Measurements from ENCODE around the gene APP.

The APP gene

DNA sequence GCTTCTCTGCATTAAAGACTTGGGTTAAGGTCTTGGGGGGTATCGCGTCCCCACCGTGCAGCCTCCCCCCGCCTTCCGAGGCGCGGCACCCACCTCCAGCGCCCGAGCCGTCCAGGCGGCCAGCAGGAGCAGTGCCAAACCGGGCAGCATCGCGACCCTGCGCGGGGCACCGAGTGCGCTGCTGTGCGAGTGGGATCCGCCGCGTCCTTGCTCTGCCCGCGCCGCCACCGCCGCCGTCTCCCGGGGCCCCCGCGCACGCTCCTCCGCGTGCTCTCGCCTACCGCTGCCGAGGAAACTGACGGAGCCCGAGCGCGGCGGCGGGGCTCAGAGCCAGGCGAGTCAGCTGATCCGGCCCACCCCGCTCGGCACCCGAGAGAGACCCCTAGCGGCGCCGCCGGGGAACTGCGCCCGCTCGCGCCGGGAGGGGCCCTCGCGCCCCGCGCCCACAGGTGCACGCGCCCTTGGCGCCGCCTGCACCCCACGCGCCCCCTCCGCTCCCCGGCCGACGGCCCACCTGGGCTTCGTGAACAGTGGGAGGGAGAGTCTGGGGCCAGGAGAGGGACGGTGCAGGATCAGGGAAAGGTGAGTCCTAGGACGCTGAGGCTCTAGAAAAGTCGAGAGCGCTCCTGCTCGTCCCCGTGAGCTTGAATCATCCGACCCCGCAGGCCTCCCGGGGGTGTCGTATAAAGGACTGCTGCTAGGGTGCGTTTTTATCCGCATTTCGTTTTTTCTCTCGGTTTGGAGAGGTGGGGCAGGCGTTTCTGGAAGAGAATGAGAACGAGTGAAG is at the start of gene APP:
TSS of gene APP (minus strand) at position 300 of the 787 bp plus-strand sequence. CDS start at position 150, 150 bp downstream.
- peak; percentile 78 for DNase-seq

DNA sequence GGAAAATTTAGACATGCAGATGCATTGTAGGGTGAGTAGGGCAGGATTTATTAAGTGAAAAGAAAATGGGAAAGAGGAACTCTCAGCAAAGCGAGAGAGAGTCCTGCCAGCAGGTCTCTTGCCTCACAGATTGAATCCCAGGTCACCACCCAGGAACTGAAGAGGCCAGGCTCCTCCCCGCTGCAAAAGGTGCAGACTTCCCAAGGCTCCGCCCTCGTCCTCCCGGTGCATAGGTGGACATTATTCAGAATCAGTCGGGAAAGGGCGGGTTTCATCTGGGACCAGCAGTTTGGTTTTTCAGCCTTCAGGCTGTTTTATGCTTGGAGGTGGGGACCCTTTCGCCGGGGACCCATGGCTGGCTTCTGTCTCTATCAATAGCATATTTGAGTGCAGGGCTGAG is 41.6 kb upstream of the APP start:
- DNase-seq: no peak

DNA sequence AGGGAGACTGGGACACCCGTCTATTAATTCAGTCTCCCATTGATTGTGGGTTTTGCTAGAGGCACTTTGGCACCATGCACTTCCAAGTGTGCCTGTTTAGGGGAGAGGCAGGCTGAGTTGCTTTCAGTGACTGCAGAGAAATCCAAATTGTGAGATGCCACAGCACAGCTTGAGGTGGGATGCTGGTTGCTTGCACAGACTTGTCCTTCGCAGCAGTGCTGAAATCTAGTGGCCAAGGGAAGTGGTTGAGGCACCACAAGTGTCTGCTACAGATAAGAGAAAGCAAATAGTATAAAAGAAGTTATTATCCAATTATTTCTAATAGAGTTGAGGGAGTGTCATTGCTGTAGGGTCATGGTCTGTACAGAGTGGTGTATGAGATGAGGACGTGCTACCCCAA is 40.0 kb upstream of the APP start:
- DNase-seq: no peak

DNA sequence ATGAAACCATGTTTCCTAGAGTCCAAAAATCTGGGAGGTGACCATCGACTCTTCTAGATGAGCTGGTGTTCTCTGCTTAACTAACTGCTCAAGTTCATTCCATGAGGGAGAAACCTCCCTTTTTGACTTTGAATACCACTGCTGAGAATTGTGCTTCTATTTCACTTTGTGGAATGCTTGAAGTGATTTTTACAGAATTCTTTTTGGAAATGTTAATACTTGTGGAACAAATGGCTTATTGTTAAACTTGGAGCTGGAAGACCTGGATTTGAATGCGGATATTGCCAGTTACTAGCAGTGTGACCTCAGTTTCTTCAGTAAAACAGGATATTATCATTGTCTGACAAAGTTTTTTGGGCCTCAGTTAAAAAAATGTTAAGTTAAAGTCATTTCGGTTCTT is 36.5 kb upstream of the APP start:
- no peak for DNase-seq

DNA sequence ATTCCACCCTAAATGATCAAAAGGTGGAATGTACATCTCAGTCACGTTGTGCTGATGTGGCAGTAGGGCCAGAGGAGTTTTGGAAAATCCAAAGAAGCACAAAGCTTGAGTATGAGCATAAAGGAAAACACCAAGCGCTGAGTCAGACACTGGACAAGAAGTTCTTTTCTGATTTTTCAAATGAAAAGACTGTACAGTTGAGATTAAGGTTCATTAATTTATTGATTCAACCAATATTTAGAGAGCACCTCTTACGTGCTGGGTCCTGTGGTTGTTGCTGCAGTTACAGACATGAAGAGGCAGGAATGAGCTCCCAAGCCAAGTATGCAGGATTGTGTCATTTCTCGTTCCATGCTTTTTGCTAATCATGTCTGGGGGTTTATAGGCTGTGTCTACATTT is 28.9 kb upstream of the APP start:
- DNase-seq: peak; percentile 73

DNA sequence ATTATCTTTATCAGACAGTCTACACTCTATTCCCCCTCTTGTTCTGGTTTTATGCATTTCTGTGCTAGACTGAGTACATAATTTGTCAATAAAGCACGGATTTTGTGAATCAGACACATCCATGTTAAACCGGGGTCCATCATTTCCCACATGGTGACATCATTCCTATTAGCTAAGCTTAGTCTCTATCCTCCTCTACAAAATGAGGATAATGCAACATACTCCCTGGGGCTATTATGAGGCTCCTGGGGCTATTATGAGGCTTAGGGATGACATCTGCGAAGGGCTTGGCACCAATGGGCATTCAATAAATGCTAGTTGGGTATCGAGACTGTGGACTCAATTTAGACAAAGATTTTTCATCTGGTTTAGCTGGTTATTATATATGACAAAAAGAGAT is 25.1 kb upstream of the APP start:
- no peak for DNase-seq

DNA sequence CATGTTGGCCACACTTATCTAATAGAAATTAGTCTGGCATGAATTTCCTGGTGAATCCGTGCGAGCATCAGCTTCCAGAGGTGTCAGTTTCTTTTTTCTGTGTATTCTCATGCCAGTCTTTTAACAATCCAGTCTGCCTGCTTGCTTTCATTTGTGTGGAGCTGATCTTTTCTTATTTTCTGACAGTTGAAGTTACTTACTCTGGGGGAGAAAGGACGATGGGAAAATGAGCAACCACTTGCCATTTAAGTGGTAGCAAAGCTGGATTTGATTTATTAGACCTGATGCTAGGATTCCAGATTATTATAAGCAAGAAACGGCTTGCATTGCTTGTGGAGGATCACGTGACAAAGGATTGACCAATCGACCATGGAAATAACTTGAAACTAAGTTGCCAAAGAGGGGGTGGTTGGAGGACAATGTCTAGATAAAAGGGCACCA is 24.3 kb upstream of the APP start:
- DNase-seq: peak; percentile 54

DNA sequence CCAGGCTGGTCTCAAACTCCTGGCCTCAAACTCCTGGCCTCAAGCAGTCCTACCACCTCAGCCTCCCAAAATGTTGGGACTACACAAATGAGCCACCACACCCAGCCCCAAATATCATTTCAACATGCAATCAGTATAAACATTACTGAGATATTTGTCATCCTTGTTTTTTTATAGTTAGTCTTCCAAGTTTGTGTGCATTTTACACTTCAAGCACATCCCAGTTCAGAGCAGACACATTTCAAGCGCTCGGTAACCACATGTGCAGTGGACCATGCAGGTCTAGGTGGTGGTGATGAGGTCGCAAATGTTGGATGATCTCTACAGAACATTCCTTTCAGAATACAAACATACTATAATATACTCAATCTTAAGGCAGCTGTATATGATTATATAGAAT is 23.8 kb upstream of the APP start:
- peak; percentile 44 for DNase-seq

DNA sequence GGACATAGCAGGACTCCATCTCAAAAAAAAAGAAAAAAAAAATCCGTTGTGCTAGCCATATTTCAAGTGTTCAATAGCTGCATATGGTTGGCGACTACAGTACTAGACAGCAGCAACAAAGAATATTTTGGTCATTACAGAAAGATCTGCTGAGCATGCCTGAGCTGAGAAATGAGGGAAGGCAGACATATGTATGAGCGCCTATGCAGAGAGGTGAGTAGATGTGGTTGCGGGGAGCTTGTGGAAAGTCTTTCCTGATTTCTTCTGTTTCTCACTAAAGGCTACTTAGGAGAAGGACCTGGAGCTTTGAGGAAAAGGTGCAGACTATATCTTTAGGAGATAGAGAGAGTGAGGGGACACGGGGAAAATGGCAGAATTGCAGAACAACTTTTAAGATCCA is 21.0 kb upstream of the APP start:
- DNase-seq: no peak

DNA sequence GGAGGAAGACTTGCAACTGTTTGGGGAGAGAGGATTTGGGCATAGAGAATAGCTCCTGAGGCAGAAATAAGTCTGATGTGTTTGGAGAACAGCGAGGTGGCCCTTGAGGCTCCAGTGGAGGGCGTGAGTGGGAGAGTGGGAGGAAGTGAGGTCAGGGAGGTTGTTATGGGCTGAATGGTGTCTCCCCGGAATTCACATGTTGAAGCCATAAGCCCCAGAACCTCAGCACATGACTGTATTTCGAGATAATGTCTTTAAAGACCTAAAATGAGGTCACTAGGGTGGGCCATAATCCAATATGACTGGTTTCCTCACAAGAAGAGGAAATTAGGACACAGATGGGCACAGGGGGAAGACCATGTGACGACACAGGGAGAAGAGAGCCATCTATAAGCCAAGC is 17.9 kb upstream of the APP start:
- DNase-seq: no peak

DNA sequence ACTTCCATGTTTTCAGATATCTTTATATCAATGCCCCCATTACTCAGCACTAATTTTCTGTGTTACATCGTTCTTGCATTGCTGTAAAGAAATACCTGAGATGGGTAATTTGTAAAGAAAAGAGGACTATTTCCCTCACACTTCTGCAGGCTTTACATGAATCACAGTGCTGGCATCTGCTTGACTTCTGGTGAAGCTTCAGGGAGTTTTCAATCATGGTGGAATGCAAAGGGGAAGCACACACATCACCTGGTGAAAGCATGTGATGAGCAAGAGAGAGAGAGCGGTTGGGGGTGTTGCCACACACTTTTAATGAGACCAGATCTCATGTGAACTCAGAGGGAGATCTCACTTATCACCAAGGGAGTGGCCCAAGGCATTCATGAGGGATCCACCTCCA is 14.9 kb upstream of the APP start:
- DNase-seq: no peak

DNA sequence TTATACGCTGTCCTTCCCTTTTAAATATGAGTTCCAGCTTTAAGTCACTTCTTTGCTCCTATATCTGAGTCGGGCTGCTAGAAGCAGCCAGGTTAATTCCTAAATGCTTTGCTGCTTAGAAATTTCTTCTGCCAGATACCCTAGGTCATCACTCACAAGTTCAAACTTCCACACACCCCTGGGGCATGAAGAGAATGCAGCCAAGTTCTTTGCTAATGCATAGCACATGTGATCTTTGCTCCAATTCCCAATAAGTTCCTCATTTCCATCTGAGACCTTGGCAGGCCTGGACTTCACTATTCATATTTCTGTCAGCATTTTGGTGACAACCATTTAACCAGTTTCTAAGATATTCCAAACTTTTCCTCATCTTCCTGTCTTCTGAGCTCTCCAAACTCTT is 14.5 kb upstream of the APP start:
- peak; percentile 29 for DNase-seq

DNA sequence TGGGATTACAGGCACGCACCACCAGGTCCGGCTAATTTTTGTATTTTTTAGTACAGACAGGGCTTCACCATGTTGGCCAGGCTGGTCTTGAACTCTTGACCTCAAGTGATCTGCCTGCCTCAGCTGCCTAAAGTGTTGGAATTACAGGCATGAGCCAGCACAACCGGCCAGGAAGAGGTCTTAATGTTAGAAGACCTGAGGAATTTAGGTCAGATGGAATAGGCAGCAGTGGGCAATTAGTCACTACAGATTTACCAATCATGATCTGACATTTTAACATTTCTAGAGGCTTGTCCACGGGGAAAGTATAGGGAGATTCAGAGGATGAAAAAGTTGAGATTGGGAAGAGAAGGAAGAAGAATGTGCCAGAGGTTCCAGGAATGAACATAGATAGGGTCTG is 8.9 kb upstream of the APP start:
- DNase-seq: peak; percentile 30

DNA sequence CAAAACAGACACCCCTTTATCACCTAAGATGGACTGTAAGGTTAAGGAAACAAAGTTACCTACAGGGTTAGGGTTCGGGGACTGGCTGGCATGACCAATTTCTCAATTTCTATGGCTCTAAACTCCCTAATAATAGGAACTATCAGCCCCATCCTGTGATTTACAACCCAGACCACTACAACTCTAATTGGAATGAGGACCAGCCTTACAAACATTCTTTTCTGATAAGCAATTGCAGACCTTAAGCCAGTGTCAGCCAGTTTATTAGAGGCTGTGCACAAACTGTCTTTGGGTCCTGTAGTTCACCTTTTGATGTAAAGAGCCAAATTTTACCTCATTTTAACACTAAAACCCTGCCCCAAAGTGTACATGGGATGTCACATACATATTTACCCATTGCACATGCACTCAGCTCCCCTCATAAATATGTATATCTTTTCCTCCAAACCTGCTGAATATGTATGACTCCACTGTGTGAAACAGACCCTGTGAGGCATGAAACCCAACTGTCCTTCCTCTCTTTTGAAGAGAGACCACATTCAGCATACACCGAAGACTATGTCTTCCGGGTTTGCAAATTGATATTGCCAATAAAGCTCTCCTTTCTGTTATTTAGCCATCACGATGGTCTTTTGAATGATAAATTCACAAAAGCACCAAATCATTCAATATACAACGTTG is 7.3 kb upstream of the APP start:
- peak; percentile 46 for DNase-seq

DNA sequence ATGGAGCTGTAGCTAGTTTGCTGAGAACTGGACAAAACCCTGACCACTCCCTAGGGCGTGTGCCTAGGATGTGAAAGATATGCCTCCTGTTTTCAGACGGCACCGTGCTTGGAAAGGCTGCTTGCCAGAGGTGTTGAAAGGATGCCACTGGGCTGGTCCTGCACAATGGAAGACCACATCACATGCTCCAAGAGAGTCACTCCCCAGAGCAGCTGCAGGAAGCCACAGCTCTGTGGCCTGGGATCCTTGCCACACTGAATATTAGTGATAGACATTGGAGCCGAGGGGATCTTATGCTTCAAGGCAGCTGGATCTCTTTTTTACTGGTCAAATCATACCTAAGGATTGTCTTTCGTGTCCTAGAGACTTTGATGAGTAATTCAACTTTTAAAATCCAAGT is 6.6 kb upstream of the APP start:
- no peak for DNase-seq

DNA sequence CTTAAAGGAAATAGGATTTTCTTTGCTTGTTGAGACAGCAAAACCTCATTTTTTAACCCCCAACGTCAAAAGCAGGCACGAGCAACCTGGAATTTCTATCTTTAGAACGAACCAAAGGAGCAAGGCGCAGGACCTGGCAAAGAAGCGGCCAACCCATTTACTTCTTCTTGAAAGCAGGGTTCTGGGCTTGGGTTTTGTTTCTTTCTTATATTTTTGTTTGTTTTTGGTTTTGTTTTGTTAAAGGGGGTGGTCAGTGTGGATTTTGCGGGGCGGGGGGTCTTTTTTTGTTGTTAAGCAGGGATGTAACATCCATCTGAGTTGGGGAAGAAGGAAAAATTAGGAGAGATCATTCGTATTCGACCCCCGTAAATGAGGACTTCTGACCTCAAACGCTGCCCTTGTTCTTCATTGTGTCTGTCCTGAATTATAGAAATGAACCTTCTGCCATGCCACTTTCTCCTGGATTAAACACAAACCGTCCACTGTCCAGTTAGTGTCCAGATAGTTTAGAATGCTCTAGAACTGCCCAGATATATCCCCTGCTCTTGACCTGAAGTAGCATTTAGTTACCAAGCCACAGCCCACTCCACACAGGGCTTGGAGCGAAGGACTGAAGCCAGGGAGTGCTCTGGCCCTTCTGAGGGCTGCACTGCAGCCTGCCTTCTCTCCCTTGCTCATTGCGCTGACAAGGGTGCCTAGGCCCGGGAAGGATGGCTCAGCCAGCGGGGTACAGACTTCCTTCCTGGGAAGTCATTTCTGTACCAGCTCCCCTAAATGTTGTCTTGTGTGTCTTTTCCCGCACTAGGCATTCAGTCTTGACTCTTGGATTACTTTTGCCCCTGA is 909 bp upstream of the APP start:
- no peak for DNase-seq

DNA sequence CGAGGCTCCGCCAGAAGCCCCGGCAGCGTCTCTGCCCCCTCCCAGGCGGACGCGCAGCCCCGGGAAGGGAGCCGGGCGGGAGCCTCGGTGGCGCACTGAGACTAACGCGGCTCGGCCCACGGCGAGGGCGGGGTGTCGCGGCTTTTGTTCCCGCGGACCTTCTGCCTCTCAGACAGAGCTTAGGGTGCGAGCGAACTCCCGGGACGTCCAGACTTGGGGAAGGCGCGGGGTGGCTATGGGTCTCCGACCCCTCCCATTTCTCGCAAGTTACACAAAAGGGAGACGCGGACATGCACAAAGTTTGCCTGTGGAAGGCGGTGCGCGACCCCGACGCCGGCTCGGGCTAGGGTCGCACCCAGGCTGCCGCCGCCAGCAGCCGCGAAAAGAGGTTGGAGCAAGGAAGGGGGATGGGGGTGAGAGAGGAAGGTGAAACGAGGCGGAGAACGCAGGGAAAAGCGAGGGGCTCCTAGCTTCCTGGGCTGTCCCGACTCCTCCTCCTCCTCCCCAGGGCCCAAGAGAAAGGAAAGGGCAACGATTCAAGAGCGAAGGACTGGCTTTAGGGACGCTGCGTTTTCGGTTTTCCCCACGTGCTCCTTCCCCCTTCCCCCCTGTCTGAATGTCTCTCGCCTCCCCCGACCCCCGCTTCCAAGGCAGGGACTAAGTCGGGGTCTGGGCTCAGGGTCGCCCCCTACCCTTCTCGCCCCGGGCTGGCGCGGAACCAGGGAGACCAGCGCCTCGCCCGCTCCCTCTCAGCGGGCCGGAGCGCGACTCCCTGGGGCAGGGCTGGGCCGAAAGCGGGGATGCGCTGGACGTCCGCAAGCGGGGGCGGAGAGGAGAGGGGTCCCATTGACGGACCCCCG is 729 bp downstream of the APP start:
- peak; percentile 79 for DNase-seq

DNA sequence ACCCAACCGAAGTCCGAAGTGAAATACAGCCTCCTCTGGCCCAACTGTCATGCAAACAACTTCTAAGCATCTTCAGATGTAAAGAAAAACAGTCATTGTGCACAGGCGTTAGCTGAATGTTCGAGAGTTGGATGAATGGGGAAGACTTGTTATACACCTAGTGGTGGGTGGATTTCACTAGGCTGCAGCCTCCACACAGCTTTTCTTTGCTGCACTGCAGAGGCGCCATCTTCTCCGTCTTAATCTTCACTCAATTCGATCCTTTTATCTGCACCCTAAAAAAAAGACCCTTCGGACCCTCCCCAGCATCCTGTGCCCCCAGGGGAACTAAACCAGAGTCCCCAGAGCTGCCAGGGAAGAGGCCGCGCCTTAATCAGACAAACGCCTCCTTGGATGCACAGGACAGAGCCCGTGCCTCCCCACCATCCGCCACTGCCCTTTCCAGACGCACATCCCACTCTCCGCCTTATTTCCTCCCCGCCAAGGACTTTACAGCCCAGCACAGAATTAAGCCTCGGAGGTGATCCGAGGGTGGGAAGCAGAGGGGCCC is 1.4 kb downstream of the APP start:
- DNase-seq: peak; percentile 68

DNA sequence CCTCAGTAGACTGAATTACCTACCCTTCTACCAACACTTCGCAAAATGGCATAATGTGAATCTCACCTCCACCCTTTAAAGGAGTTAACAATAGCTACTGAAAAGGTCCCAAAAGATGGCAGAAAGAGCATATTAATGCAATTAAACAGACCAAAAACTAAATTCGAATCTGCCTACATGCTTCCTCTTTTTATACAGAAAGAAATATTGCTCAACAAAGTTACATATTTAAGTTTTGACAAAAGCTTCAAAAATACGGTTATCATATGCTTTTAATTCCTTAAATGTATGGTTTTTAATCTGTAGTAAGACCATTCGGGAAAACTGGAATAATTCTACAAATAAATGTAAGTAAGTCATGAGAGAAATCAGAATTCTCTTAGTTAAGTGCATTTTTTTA is 2.2 kb downstream of the APP start:
- no peak for DNase-seq

DNA sequence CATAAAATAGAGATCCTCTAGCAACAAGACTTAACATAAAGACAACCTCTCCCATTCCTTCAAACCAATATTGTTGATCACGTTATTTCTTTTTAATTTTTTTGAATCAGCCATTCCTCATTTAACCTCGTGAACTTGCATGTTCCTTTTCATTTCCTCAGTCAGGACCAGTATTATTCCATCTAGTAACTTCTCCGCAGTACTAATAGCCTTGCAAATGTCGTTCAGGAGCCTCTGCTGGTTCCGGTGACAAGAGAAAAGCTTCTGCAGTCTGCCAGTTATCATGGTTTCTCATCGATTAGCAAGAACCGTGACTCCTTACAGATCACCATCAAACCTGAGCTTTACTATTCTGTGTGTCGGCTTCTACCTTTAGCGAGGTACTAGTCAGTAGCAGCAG is 3.0 kb downstream of the APP start:
- DNase-seq: no peak

DNA sequence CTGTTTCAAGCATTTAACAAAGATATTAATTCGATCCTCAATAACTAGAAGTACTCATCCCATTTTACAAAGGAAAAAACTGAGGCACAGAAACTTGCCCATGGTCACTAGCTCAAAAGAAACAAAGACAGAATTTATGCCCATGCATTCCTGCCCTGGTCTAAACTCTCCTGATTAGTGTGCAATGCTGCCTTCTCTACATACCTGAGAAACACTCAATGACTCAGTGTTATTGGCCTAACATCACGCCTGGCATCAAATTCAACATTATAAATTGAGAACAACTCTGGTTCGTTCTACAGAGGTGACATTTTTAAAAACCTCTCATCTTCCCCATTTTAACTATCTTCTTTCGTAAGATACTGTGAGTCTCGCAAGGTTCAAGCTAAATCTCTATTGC is 5.2 kb downstream of the APP start:
- DNase-seq: no peak

DNA sequence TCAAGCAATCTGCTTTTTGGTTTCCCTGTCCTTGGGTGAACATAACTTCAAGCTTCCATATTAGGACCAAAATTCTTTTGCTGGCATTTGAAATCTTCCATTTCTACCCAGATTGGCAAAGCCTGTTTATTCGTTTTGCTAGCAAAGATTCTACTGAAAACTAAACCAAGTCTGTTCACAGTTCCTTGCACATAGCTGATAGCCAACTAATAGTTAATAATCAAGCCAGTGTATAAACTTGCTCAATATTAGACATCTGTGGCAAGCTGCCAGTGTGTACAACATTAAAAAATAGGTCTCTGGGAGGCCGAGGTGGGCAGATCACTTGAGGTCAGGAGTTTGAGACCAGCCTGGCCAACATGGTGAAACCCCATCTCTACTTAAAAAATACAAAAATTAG is 6.3 kb downstream of the APP start:
- no peak for DNase-seq

All from EL (cell line).